ENCODE results near the gene GAS7.
A peak's percentile ranks its signal among the peaks of the same experiment; 100 is the strongest.
"Not testable (repeated sequence)": the region's sequence is repeated elsewhere in the genome, so short reads cannot be mapped to it uniquely, and the experiment has no call there.

The GAS7 gene

DNA sequence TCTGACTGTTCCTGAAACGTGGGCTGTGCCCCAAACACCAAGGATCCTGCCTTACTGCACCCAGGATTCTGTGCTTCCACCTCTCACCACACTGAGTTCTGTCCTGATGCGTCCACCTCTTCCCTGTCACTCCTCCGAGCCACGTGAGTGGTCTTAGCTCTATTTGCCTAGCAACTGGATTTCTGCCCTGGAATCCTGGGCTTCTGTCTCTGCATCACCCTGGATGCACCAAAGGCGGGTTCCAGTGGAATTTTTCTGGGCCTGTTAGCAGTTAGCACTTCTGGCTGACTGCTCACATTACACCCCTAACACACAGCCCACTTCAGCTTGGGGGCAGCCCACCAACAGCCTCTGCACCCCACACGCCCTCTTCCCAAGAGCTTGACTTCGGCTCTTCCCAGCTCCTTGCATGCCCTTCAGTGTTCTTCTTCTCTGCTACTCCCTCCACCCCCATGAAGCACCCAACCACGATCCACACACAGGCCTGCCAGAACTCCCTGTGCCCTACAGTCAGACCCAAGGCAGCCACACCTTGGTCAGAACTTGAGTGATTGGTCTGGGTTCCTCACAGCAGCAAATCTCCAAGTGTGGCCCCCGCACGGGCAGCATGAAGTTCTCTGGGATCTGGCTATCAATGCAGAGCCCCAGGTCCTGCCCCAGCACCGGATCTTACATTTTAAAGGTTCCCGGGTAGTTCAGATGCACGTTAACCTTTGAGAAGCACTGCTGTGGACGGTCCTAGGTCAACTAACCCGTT lies 163.5 kb downstream of the GAS7 start:
- no peak overlapping the region for H3K4me3 Mint-ChIP-seq
- no peak overlapping the region for H3K27ac Mint-ChIP-seq

DNA sequence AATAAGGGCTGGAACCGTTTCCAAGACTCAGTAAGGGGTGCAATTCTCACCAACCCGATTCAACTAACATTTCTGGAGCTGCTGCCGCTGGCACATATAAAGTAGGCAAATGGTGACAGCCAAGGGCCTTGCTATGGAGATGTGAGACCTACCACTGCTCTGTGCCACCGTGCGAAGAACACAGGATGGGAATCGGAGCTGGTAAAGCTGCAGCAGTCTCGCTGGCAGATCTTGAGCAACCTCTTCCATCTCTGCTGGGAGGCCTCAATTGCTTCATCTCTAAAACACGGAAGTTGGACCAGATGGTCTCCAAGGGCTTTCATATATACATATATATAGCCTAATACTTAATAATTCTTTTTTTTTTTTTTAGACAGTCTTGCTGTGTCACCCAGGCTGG lies 164.4 kb downstream of the GAS7 start:
- H3K27me3 Mint-ChIP-seq, result no peaks in the 10 kb centered on the region
- no peaks in the 10 kb centered on the region for H3K4me1 Mint-ChIP-seq
- DNase-seq (no peak), ATAC-seq (no peak)
- H3K4me3 Mint-ChIP-seq, result no peak overlapping the region
- H3K27ac Mint-ChIP-seq, result no peak overlapping the region
- no peaks in the 10 kb centered on the region for H3K9me3 Mint-ChIP-seq

More for the DNA sequence above, 163.5 kb downstream of the GAS7 start:
- no peaks in the 10 kb centered on the region for H3K27me3 Mint-ChIP-seq
- DNase-seq (no peak), ATAC-seq (no peak)
- H3K4me1 Mint-ChIP-seq, result peaks cover 2% of the 10 kb centered on the region
- H3K9me3 Mint-ChIP-seq, result no peaks in the 10 kb centered on the region

DNA sequence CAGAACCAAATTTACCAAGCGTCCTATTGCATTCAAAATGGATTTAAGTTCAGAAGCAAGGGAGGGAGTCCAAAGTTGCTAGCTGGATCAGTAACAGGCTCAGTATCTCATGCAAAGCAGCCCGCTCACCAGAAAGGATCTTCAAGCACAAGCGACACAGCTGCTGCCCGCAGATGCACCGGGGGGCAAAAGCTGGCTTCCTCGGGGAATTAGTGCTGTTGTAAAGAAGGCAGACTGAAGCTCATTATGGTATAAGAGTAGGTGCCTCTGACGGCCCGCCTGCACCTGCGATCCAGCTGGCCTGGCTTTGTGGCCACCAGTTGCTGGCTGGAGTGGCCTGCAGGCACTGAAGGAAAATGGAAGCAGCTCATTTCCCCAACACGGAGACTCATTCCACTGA lies 165.0 kb downstream of the GAS7 start:
- Mint-ChIP-seq H3K9me3 (no peaks in the 10 kb centered on the region), H3K4me3 (no peak overlapping the region), H3K27me3 (no peaks in the 10 kb centered on the region), H3K4me1 (no peaks in the 10 kb centered on the region), H3K27ac (no peak overlapping the region)
- no peak for DNase-seq
- ATAC-seq, result no peak

DNA sequence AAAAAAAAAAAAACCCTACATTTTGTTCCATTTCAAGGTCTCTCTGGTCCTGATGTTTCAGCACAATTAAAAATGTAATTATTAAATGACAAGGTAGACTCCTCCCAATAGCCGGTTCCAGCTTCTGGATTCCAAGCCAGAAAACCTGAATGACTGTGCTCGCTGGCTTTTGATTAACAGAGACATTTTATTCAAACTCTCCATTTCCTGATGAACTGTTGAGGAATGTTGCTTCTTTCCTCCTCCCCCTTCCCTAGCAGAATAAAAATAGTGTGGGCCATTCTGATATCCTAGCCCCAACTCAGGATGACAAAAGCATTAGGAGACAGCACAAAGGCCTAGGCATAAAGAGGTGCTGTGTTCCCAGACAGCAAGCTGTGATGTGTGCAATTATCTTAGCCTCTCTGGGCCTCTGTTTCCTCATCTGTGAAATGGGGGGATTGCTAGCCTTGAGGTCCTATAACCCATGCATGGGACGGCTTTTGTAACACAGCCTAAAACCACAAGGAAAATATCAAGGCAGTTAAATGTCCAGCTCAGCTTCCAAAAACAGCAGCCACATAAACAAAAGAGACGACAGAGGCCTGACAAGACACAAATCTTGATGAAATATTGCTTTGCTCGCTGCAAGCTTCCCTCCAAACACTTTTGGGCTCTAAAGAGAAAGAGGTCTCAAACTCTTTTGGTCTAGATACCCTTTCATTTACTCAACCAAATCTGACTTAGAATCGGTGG lies 166.1 kb downstream of the GAS7 start:
- DNase-seq (no peak), ATAC-seq (no peak)
- Mint-ChIP-seq H3K27ac (no peak overlapping the region), H3K4me1 (no peaks in the 10 kb centered on the region), H3K4me3 (no peak overlapping the region), H3K27me3 (no peaks in the 10 kb centered on the region), H3K9me3 (no peaks in the 10 kb centered on the region)

DNA sequence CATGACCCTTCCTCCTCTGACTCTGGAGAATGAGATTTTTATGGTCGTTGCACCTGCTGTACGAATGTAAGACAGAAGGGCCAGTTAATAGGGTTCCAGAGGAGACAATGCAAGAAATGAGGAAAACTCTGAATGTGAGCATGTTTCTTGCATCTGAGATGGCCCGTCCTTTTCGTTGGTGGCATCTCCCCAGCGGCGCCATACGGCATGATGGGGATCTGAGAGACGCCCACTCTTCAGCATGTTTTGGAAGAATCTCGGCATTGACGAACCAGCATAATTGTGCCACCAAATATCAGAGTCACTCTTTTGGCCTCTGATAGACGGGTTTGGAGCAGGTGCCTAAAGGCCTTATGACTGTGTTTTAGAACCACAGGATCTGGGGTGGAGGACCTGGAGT lies 166.8 kb downstream of the GAS7 start:
- Mint-ChIP-seq H3K9me3 (no peaks in the 10 kb centered on the region), H3K4me3 (no peak overlapping the region), H3K27me3 (no peaks in the 10 kb centered on the region), H3K4me1 (no peaks in the 10 kb centered on the region), H3K27ac (no peak overlapping the region)
- ATAC-seq, result no peak
- no peak for DNase-seq

DNA sequence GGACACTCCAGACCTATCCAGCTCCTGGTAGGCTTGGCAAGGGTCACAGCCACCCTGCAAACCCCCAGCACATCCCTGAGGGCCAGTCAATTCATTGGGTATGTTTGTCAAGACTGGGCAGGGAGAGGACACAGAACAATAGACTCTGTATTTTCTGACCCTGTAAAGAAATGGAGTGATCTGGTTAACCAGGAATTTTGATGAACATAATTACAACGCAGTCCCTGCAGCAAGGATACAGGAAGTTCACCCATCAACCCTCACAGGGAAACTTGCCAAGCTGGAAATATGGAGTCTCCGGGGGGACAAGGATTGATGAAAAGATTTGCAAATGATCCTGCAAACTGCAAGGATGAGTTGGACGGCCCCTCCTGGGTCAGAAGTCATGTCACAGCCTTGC lies 167.3 kb downstream of the GAS7 start:
- Mint-ChIP-seq H3K27me3 (no peaks in the 10 kb centered on the region), H3K4me1 (no peaks in the 10 kb centered on the region), H3K9me3 (no peaks in the 10 kb centered on the region), H3K27ac (no peak overlapping the region), H3K4me3 (no peak overlapping the region)
- ATAC-seq (no peak), DNase-seq (no peak)

DNA sequence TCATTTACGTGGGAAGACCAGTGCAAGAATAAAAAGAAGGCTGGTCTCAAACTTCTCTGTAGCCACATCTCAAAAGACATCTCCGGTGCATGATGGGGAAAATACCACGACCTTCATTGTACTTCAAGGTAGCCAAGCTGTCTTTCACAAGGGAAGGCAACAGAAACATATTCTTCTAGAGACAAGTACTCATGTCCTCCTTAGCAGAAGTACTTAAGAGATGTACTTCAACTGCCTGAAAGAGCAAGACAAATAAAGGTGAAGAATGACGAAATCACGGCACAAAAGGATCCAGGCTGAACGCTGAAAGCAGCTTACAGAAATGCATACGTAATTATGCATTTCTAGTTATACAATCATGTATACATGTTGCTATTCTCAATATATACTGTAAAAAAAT lies 169.3 kb downstream of the GAS7 start:
- Mint-ChIP-seq H3K4me1 (no peaks in the 10 kb centered on the region), H3K27me3 (no peaks in the 10 kb centered on the region), H3K9me3 (no peaks in the 10 kb centered on the region), H3K4me3 (no peak overlapping the region), H3K27ac (no peak overlapping the region)
- DNase-seq (no peak), ATAC-seq (no peak)

DNA sequence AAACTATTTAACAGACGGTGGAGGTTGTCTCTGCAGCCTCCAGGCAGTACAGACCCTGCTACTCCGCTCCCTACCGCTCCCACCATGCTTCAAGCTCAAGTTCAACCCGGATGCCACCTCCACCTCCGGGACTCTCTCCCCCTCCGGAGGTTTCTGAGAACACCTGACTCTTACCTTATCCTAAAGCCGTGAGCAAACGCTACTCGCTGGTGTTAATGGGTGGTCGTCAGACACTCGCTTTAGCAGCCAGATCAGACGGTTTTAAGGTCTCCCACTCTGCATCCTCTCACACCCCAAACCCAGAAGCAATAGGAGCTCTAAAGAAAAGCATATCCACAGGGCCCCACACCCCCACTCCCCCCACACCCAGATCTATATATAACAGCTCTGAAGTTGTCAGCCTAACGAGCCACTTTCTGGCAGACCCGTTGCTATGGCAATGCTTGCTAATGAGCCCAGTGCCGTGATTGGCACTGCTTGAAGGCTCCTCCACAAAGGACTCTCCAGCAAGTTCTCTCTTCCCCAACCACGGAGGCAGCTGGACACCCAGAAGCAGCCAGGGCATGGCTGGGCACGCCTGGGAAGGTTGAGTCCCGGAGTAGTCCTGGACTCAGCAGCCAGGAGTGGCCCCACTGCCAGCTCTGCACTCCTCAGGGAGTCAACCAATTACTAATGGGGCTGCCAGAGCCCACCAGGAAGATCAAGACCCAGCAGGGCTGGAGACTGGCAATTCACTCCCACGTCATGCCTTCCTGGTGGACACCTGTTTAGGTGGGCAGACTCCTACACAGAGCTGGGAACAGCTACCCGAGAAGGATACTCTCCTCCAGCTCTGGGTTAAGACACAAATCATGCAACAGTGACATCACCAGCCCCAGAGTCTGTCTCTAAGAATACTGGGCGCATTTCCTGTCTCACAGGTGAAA lies 172.2 kb downstream of the GAS7 start:
- Mint-ChIP-seq H3K9me3 (no peaks in the 10 kb centered on the region), H3K27ac (peak overlapping the region in 1 of 2 donors; percentile 20), H3K4me1 (no peaks in the 10 kb centered on the region), H3K4me3 (no peak overlapping the region), H3K27me3 (no peaks in the 10 kb centered on the region)
- ATAC-seq, result no peak
- no peak for DNase-seq

DNA sequence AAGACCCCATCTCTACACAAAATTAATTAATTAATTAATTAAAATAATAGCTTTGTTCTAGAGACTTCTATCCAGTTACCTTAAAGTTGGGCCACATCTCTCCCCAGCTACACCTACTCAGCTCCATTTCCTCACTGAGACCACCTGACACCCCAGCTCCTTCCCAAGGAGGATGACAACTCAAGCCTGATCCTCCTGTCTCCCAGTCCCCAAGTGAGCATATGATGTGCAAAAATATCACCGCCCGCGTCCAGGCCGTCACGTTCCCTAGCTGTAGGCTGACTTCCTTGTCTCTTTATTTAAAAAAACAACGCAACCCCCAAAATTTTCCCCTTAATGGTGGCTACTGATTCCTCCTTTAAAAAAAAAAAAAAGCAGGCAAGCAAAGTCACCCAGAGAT lies 173.2 kb downstream of the GAS7 start:
- Mint-ChIP-seq H3K4me3 (no peak overlapping the region), H3K9me3 (no peaks in the 10 kb centered on the region), H3K4me1 (no peaks in the 10 kb centered on the region), H3K27me3 (no peaks in the 10 kb centered on the region), H3K27ac (no peak overlapping the region)
- DNase-seq, result no peak
- no peak for ATAC-seq

DNA sequence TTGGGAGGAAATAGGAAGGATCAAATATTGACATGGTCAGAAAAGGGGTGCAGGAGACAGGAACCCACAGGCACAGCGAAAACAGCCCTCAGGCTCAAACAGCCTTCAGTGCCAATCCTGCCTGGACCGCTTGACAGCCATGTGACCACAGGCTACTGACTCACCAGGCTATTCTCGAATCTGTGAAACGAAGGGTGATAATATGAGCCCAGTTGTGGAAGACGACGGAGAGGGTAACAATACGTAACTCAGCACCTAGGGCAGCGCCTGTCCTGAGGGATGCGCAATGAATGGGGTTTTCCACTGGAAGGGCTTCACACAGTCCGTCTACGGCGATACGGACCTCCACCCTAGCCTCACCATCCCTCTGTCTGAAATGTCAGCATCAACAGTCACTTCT lies 176.0 kb downstream of the GAS7 start:
- Mint-ChIP-seq H3K4me3 (no peak overlapping the region), H3K27me3 (peaks cover 16% of the 10 kb centered on the region), H3K27ac (no peak overlapping the region), H3K9me3 (no peaks in the 10 kb centered on the region), H3K4me1 (no peaks in the 10 kb centered on the region)
- DNase-seq (no peak), ATAC-seq (no peak)

DNA sequence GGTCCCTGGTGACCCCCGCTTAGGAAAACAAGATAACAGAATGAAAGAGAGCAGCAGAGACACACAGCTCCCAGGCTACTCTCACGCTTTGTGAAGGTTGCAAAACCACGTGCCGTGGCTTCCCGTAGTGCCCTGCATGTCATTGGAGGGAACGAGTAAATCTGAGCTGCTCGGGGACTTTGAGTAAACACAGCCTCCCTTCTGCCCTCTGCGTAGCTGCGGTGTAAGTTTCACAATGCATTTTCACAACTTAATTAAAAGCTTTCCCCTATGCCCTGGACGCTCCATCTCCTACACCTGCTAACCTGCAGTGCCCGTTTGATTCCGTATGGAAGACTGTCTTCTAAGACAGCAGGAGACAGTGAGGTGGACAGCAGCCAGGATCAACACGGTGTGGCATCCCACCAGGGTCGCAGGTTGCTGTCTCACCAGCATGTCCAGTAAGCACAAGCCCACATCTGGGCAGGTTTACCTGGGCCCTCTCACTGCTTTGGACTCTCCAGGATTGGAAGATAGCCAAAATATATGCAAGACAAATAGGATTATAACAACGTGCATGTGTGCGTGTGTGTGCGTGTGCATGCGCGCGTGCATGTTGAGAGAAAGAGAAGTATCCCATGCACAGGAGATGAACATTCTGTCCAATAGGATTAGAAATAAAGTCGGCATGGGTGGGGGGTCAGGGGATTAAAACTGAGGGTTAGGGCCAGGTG lies 177.0 kb downstream of the GAS7 start:
- no peak for ATAC-seq
- Mint-ChIP-seq H3K27me3 (peaks cover 16% of the 10 kb centered on the region), H3K4me3 (no peak overlapping the region), H3K4me1 (no peaks in the 10 kb centered on the region), H3K9me3 (no peaks in the 10 kb centered on the region), H3K27ac (no peak overlapping the region)
- DNase-seq, result no peak

DNA sequence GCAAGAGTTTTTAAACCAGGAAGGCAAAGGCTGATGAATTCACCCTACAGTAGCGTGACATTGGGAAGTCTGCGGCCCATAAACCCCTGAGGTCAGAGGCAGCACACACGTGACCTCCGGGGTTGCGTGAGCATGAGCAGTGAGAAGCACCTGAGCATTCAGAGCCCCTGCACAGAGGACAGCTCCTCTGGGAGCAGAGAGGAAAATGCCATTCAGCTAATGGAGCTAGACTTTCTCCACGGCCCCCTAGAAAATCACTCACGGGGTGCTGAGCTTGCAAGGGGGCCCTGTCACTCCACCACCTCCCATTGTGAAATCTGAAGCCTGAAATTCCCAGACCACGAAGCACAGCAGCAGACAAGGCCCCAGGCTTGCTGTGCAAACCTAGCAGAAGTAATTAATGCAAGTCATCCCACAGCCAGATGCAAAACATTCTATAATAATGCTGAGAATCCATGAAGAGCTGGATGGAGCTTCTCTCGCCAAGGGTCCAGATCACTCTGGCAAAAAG lies 178.4 kb downstream of the GAS7 start:
- Mint-ChIP-seq H3K27me3 (peaks cover 16% of the 10 kb centered on the region), H3K27ac (no peak overlapping the region), H3K4me1 (no peaks in the 10 kb centered on the region), H3K9me3 (no peaks in the 10 kb centered on the region), H3K4me3 (no peak overlapping the region)
- no peak for DNase-seq
- ATAC-seq, result no peak

DNA sequence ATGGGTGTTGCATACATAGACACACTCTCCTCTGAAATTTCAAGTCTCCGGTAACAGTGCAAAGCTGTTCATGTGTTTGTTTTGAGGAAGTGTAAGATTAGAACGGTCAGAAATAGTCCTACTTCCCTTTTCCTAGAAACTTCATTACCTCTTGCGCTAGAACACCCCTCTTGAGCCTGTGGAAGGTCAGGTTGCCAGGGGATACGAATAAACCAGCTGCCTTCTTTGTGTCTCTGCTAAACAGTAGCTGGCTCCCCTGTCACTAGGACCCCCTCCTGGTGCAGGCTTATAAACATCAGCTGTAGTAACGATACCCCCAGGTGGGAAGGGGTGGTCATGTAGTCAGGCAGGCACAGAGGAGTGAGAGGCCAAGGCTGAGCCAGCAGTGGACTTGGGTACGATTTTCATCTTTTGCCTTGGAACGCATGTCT lies 179.9 kb downstream of the GAS7 start:
- H3K27ac Mint-ChIP-seq, result peak overlapping the region in 1 of 2 donors; percentile 30
- peaks cover 6% of the 10 kb centered on the region for H3K4me1 Mint-ChIP-seq
- ATAC-seq, result no peak
- H3K4me3 Mint-ChIP-seq, result no peak overlapping the region
- H3K27me3 Mint-ChIP-seq, result peaks cover 16% of the 10 kb centered on the region
- no peak for DNase-seq
- no peaks in the 10 kb centered on the region for H3K9me3 Mint-ChIP-seq

DNA sequence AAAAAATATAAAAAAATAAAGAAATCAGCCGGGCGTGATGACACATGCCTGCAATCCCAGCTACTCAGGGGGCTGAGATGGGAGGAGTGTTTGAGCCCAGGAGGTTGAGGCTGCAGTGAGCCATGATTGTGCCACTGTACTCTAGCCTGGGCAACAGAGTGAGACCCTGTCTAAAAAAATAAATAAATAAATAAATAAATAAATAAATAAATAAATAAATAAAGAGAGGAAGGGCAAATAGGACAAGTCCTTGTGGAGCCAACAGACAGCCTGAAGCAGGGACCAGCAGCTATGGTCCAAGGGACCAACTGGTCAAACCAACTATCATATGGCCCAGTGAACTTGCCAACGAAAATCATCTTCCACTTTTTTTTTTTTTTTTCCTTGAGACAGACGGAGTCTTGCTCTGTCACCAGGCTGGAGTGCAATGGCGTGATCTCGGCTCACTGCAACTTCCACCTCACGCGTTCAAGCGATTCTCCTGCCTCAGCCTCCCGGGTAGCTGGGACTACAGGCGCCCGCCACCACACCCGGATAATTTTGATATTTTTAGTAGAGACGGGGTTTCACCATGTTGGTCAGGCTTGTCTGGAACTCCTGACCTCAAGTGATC lies 181.3 kb downstream of the GAS7 start:
- DNase-seq, H3K27ac Mint-ChIP-seq, ATAC-seq, H3K4me1 Mint-ChIP-seq, H3K9me3 Mint-ChIP-seq, H3K4me3 Mint-ChIP-seq: not testable (repeated sequence)
- peaks cover 16% of the 10 kb centered on the region for H3K27me3 Mint-ChIP-seq

All from stimulated activated naive CD8-positive, alpha-beta T cell treated with anti-CD3 and anti-CD28 coated beads, Interleukin-15, amount 100 ng/mL, for 72 hours (primary cell).